SU-DHL-6 (cell line): ENCODE results near the gene P2RY14.

Source experiments
- H2AFZ ChIP-seq: fragments of 200-600 bp; sonication (generic); 2 replicates; pipeline ENCODE4 v1.6.1; 2014; ENCODE audit warnings: low read depth, mild to moderate bottlenecking, moderate library complexity, mixed read lengths, antibody characterized with exemption, low read length; ENCODE audit not compliant: severe bottlenecking
- H3F3A ChIP-seq: fragments of 200-600 bp; shearing (Covaris generic); 2 replicates; pipeline ENCODE4 v1.6.0; 2016; ENCODE audit warnings: antibody characterized with exemption, mild to moderate bottlenecking; ENCODE audit not compliant: insufficient read depth
- H3K27ac ChIP-seq: fragments of 200-600 bp; sonication (generic); 2 replicates; pipeline ENCODE4 v1.5.1; 2016; ENCODE audit warnings: low read depth, mild to moderate bottlenecking, low read length, moderate library complexity, mixed read lengths
- H3K27me3 ChIP-seq: fragments of 200-600 bp; sonication (generic), shearing (Covaris generic); 2 replicates; pipeline ENCODE4 v1.6.0; 2014; ENCODE audit warnings: mild to moderate bottlenecking, low read length
- H3K36me3 ChIP-seq: fragments of 200-600 bp; sonication (generic); 2 replicates; pipeline ENCODE4 v1.6.1; 2014; ENCODE audit warnings: mild to moderate bottlenecking, low read length, mixed read lengths
- H3K4me2 ChIP-seq: fragments of 300-600, 200-600 bp; shearing (Covaris generic), sonication (generic); 2 replicates; pipeline ENCODE4 v1.6.0; 2014; ENCODE audit warnings: low read length, low read depth, mild to moderate bottlenecking; ENCODE audit not compliant: poor library complexity, severe bottlenecking
- H3K4me3 ChIP-seq: fragments of 200-600 bp; sonication (generic); 2 replicates; pipeline ENCODE4 v1.5.1; 2014; ENCODE audit warnings: antibody characterized with exemption, low read length, mild to moderate bottlenecking, mixed read lengths; ENCODE audit not compliant: insufficient read depth, poor library complexity, severe bottlenecking
- H3K79me2 ChIP-seq: fragments of 200-600 bp; sonication (generic); 2 replicates; pipeline ENCODE4 v1.6.1; 2014; ENCODE audit warnings: mild to moderate bottlenecking, low read length, moderate library complexity; ENCODE audit not compliant: insufficient read depth
- H3K9ac ChIP-seq: fragments of 200-600 bp; sonication (generic); 2 replicates; pipeline ENCODE4 v1.7.0; 2014; ENCODE audit warnings: mild to moderate bottlenecking, low read length
- H3K9me2 ChIP-seq: fragments of 200-600 bp; sonication (generic); replicated peaks from 2 replicates; pipeline ENCODE4 v1.6.1; 2014; ENCODE audit warnings: low read length; ENCODE audit not compliant: insufficient read depth
- H3K9me3 ChIP-seq: fragments of 200-600 bp; sonication (generic); 2 replicates; pipeline ENCODE4 v1.6.1; 2014; ENCODE audit warnings: low read length, mixed read lengths; ENCODE audit not compliant: insufficient read depth
- H4K20me1 ChIP-seq: fragments of 200-600 bp; sonication (generic); 2 replicates; pipeline ENCODE4 v1.6.1; 2014; ENCODE audit warnings: low read depth, mild to moderate bottlenecking, antibody characterized with exemption, low read length, moderate library complexity, mixed read lengths
- CTCF ChIP-seq: fragments of 200-600 bp; sonication (generic); IDR thresholded peaks from one replicate; pipeline ENCODE4 v1.5.1; 2017; ENCODE audit warnings: antibody characterized with exemption, mild to moderate bottlenecking, low read length, moderate library complexity; ENCODE audit not compliant: insufficient read depth, poor library complexity, severe bottlenecking
- EZH2phosphoT487 ChIP-seq: fragments of 200-600 bp; sonication (generic), shearing (Covaris generic); conservative IDR thresholded peaks from 2 replicates; pipeline ENCODE4 v1.6.1; 2018; ENCODE audit warnings: mild to moderate bottlenecking, antibody characterized with exemption, low read length, moderate library complexity, mixed read lengths

P2RY14 gene

GRCh38 chr3:151296226-151296625 lies 17.9 kb upstream of the P2RY14 start:
- no peaks in the 10 kb centered on the region for H3K79me2 ChIP-seq

GRCh38 chr3:151293127-151293526 lies 14.8 kb upstream of the P2RY14 start:
- Histone ChIP-seq H3K9ac (no peak overlapping the region), H3K36me3 (no peaks in the 10 kb centered on the region), H3K27ac (no peak overlapping the region), H3F3A (no peaks in the 10 kb centered on the region), H3K9me3 (no peaks in the 10 kb centered on the region), H3K4me3 (no peak overlapping the region), H3K27me3 (no peaks in the 10 kb centered on the region), H3K4me2 (no peak overlapping the region), H2AFZ (no peak overlapping the region), H4K20me1 (no peaks in the 10 kb centered on the region), H3K79me2 (no peaks in the 10 kb centered on the region), H3K9me2 (no peaks in the 10 kb centered on the region)
- no peak for TF ChIP-seq CTCF
- TF ChIP-seq EZH2phosphoT487 = no peak

More at GRCh38 chr3:151296226-151296625, 17.9 kb upstream of the P2RY14 start:
- H3K27ac ChIP-seq = no peak overlapping the region
- TF ChIP-seq CTCF = no peak
- TF ChIP-seq EZH2phosphoT487 = no peak
- H3K9ac ChIP-seq = no peak overlapping the region
- H3K4me2 ChIP-seq = no peak overlapping the region
- H3K27me3 ChIP-seq = no peaks in the 10 kb centered on the region
- no peaks in the 10 kb centered on the region for H3K9me3 ChIP-seq
- no peak overlapping the region for H3K4me3 ChIP-seq
- H4K20me1 ChIP-seq = no peaks in the 10 kb centered on the region
- H3K9me2 ChIP-seq = no peaks in the 10 kb centered on the region
- H2AFZ ChIP-seq = no peak overlapping the region
- H3F3A ChIP-seq = no peaks in the 10 kb centered on the region
- no peaks in the 10 kb centered on the region for H3K36me3 ChIP-seq

- no peak overlapping the region for H2AFZ ChIP-seq
- no peak overlapping the region for H3K4me3 ChIP-seq
- H3K9ac ChIP-seq = no peak overlapping the region
- no peaks in the 10 kb centered on the region for H3K9me3 ChIP-seq
- no peak overlapping the region for H3K4me2 ChIP-seq
- H3K27ac ChIP-seq = no peak overlapping the region
- H3K9me2 ChIP-seq = no peaks in the 10 kb centered on the region
- TF ChIP-seq EZH2phosphoT487 (no peak), CTCF (no peak)
- H3F3A ChIP-seq = no peaks in the 10 kb centered on the region
- H3K79me2 ChIP-seq = no peaks in the 10 kb centered on the region
- no peaks in the 10 kb centered on the region for H4K20me1 ChIP-seq
- H3K36me3 ChIP-seq = no peaks in the 10 kb centered on the region
- H3K27me3 ChIP-seq = no peaks in the 10 kb centered on the region
Measured at GRCh38 chr3:151290673-151291072, 12.3 kb upstream of the P2RY14 start.
